SHP77 treated with DMSO at 0.1 percent for 48 hours (cell line): ENCODE results near the gene ZDHHC14.

ENCODE experiments used
- DNase-seq: peaks from one replicate; lab custom pipeline; 2025; lab: John Stamatoyannopoulos, UW

The ZDHHC14 gene

GRCh38 chr6:157647261-157647915 is 266.4 kb downstream of the ZDHHC14 start:
- no peak for DNase-seq

GRCh38 chr6:157648561-157648960 is 267.6 kb downstream of the ZDHHC14 start:
- DNase-seq: no peak

GRCh38 chr6:157649311-157650260 is 268.6 kb downstream of the ZDHHC14 start:
- no peak for DNase-seq

GRCh38 chr6:157650261-157650640 is 269.3 kb downstream of the ZDHHC14 start:
- DNase-seq: no peak

- DNase-seq: no peak
Measured at GRCh38 chr6:157650801-157651200, 269.8 kb downstream of the ZDHHC14 start.

GRCh38 chr6:157651731-157652490 is 270.9 kb downstream of the ZDHHC14 start:
- no peak for DNase-seq

- DNase-seq: no peak
Measured at GRCh38 chr6:157652601-157653363, 271.8 kb downstream of the ZDHHC14 start.

GRCh38 chr6:157653521-157653920 is 272.5 kb downstream of the ZDHHC14 start:
- no peak for DNase-seq

- no peak for DNase-seq
Measured at GRCh38 chr6:157655139-157655538, 274.1 kb downstream of the ZDHHC14 start.

GRCh38 chr6:157656437-157656997 is 275.5 kb downstream of the ZDHHC14 start:
- no peak for DNase-seq

GRCh38 chr6:157657754-157658153 is 276.8 kb downstream of the ZDHHC14 start:
- no peak for DNase-seq

GRCh38 chr6:157658301-157658700 is 277.3 kb downstream of the ZDHHC14 start:
- DNase-seq: no peak

GRCh38 chr6:157659536-157660271 is 278.7 kb downstream of the ZDHHC14 start:
- DNase-seq: no peak

GRCh38 chr6:157660414-157660813 is 279.4 kb downstream of the ZDHHC14 start:
- no peak for DNase-seq

- DNase-seq: no peak
Measured at GRCh38 chr6:157661652-157662051, 280.7 kb downstream of the ZDHHC14 start.

GRCh38 chr6:157663261-157663660 is 282.3 kb downstream of the ZDHHC14 start:
- DNase-seq: no peak

GRCh38 chr6:157665180-157665579 is 284.2 kb downstream of the ZDHHC14 start:
- DNase-seq: no peak

GRCh38 chr6:157666729-157667128 is 285.7 kb downstream of the ZDHHC14 start:
- DNase-seq: no peak

- no peak for DNase-seq
Measured at GRCh38 chr6:157667211-157668008, 286.4 kb downstream of the ZDHHC14 start.

- DNase-seq: no peak
Measured at GRCh38 chr6:157668009-157668401, 287.0 kb downstream of the ZDHHC14 start.
